H1 (cell line): ENCODE results near the gene LAMA3. TPM values are rescaled to one million over a fixed set of nuclear protein-coding genes. Genes with fewer than 3 reads are reported as not detected.

Source experiments
- CTCF ChIA-PET: fragments of 300-600 bp; sonication (Branson Sonifier 250); formaldehyde crosslinking; loops from one replicate; lab custom pipeline; 2021; ENCODE audit not compliant: partially characterized antibody; lab: Charles Lee
- POLR2A ChIA-PET: fragments of 300-600 bp; sonication (Branson Sonifier 250); formaldehyde crosslinking; loops from one replicate; lab custom pipeline; 2021; ENCODE audit warnings: inconsistent platforms; ENCODE audit not compliant: partially characterized antibody; lab: Charles Lee
- DNase-seq, 2 experiments: peaks; one replicate each; pipeline versions ENCODE4 v3.0.0 to v3.0.0-alpha.2; 2010 to 2022; ENCODE audit warnings: low spot score in 2 of 2, low read depth in 1 of 2, mixed read lengths in 1 of 2
- FAIRE-seq: peaks from 2 replicates; lab custom pipeline; 2011; peaks lifted over from hg19 to GRCh38; lab: Jason Lieb, UNC
- H2AFZ ChIP-seq: 2 replicates; pipeline ENCODE4 v1.8.1; 2012; ENCODE audit warnings: low read length, inconsistent platforms
- H2AK5ac ChIP-seq: 2 replicates; pipeline ENCODE4 v1.6.1; 2013; ENCODE audit warnings: low read depth, low read length
- H2BK120ac ChIP-seq: replicated peaks from 2 replicates; pipeline ENCODE3; 2013; ENCODE audit warnings: low read depth, low read length, inconsistent platforms
- H2BK12ac ChIP-seq: 2 replicates; pipeline ENCODE4 v1.6.1; 2013; ENCODE audit warnings: low read depth, low read length
- H2BK15ac ChIP-seq: 2 replicates; pipeline ENCODE4 v1.6.1; 2013; ENCODE audit warnings: low read length
- H2BK20ac ChIP-seq: 2 replicates; pipeline ENCODE4 v1.6.1; 2013; ENCODE audit warnings: low read length
- H2BK5ac ChIP-seq: 2 replicates; pipeline ENCODE4 v1.6.1; 2013; ENCODE audit warnings: low read depth, low read length
- H3K14ac ChIP-seq: 2 replicates; pipeline ENCODE4 v1.6.1; 2013; ENCODE audit warnings: inconsistent platforms; ENCODE audit not compliant: insufficient read length
- H3K18ac ChIP-seq: 2 replicates; pipeline ENCODE4 v1.6.1; 2013; ENCODE audit warnings: low read length; ENCODE audit errors: extremely low read depth
- H3K23ac ChIP-seq: 2 replicates; pipeline ENCODE4 v1.6.1; 2013; ENCODE audit warnings: inconsistent platforms; ENCODE audit not compliant: insufficient read length
- H3K23me2 ChIP-seq: 2 replicates; pipeline ENCODE4 v1.6.1; 2013; ENCODE audit warnings: low read depth, low read length
- H3K27ac ChIP-seq: 2 replicates; pipeline ENCODE4 v1.6.1; 2011; ENCODE audit warnings: low read depth, low read length, inconsistent platforms
- H3K27me3 ChIP-seq, 4 experiments: replicated peaks in 1 of 4; 1 replicate in 1 of 4; 2 replicates in 3 of 4; pipeline versions ENCODE4 v1.6.1 to v1.8.1; 2011 to 2013; ENCODE audit warnings: low read length in 3 of 4, mild to moderate bottlenecking in 3 of 4, inconsistent platforms in 2 of 4, mixed read lengths in 2 of 4, moderate library complexity in 1 of 4; ENCODE audit not compliant: control insufficient read depth in 3 of 4, insufficient read depth in 3 of 4; ENCODE audit errors: extremely low read depth in 1 of 4
- H3K36me3 ChIP-seq, 4 experiments: 2 replicates each; pipeline versions ENCODE4 v1.6.1 to v1.8.1; 2011 to 2013; ENCODE audit warnings: mild to moderate bottlenecking in 4 of 4, low read length in 3 of 4, moderate library complexity in 2 of 4, control low read depth in 1 of 4, inconsistent platforms in 1 of 4; ENCODE audit not compliant: insufficient read depth in 4 of 4, control insufficient read depth in 2 of 4
- H3K4ac ChIP-seq: replicated peaks from 2 replicates; pipeline ENCODE3; 2013; ENCODE audit warnings: low read length, low read depth, mixed read lengths, inconsistent platforms; ENCODE audit not compliant: insufficient read length
- H3K4me1 ChIP-seq, 4 experiments: replicated peaks in 1 of 4; 1 replicate in 1 of 4; 2 replicates in 3 of 4; pipeline versions ENCODE4 v1.6.1 to v1.8.1; 2011 to 2013; ENCODE audit warnings: low read length in 3 of 4, inconsistent platforms in 2 of 4, mixed read lengths in 1 of 4; ENCODE audit not compliant: insufficient read depth in 4 of 4, control insufficient read depth in 3 of 4
- H3K4me2 ChIP-seq, 2 experiments: 2 replicates each; pipeline versions ENCODE4 v1.6.1 to v1.8.1; 2011 to 2013; ENCODE audit warnings: low read depth in 2 of 2, low read length in 2 of 2, control low read depth in 1 of 2, inconsistent platforms in 1 of 2, mild to moderate bottlenecking in 1 of 2; ENCODE audit not compliant: insufficient read depth in 1 of 2
- H3K4me3 ChIP-seq, 4 experiments: fragments of 200-600, 300-600 bp in 1 of 4; sonication (generic), shearing (Covaris generic), sonication (Bioruptor Twin) in 1 of 4; 2 replicates each; pipeline versions ENCODE4 v1.5.1 to v1.8.1; 2011 to 2016; ENCODE audit warnings: low read length in 4 of 4, low read depth in 3 of 4, control low read depth in 2 of 4, inconsistent platforms in 2 of 4, mild to moderate bottlenecking in 2 of 4, mixed read lengths in 1 of 4, moderate library complexity in 1 of 4; ENCODE audit not compliant: insufficient read depth in 2 of 4; ENCODE audit errors: extremely low read depth in 1 of 4
- H3K56ac ChIP-seq: replicated peaks from 2 replicates; pipeline ENCODE3; 2013; ENCODE audit warnings: low read depth, mild to moderate bottlenecking, mixed read lengths, low read length, inconsistent platforms; ENCODE audit not compliant: insufficient read length
- H3K79me1 ChIP-seq: 2 replicates; pipeline ENCODE4 v1.6.1; 2013; ENCODE audit warnings: low read depth, low read length, control low read depth
- H3K79me2 ChIP-seq, 2 experiments: 2 replicates each; pipeline versions ENCODE4 v1.6.1 to v1.8.1; 2012 to 2013; ENCODE audit warnings: low read length in 2 of 2, mild to moderate bottlenecking in 2 of 2, inconsistent platforms in 1 of 2; ENCODE audit not compliant: insufficient read depth in 2 of 2, control insufficient read depth in 1 of 2
- H3K9ac ChIP-seq, 4 experiments: replicated peaks in 1 of 4; 1 replicate in 1 of 4; 2 replicates in 3 of 4; pipeline versions ENCODE4 v1.6.1 to v1.8.1; 2011 to 2013; ENCODE audit warnings: low read depth in 3 of 4, low read length in 3 of 4, control low read depth in 2 of 4, mild to moderate bottlenecking in 2 of 4, moderate library complexity in 2 of 4, inconsistent platforms in 1 of 4; ENCODE audit errors: extremely low read depth in 1 of 4
- H3K9me3 ChIP-seq, 2 experiments: 2 replicates each; pipeline versions ENCODE4 v1.6.1 to v1.8.1; 2012 to 2013; ENCODE audit warnings: mild to moderate bottlenecking in 2 of 2, moderate library complexity in 2 of 2, control low read depth in 1 of 2, inconsistent platforms in 1 of 2, low read depth in 1 of 2, low read length in 1 of 2, mixed read lengths in 1 of 2; ENCODE audit not compliant: insufficient read depth in 2 of 2
- H4K20me1 ChIP-seq, 2 experiments: replicated peaks in 1 of 2; 2 replicates each; pipeline versions ENCODE3 to v1.8.1; 2011 to 2013; ENCODE audit warnings: inconsistent platforms in 2 of 2, low read length in 2 of 2, mild to moderate bottlenecking in 1 of 2; ENCODE audit not compliant: insufficient read depth in 2 of 2, control insufficient read depth in 1 of 2
- H4K5ac ChIP-seq: 2 replicates; pipeline ENCODE4 v1.6.1; 2013; ENCODE audit warnings: low read length, low read depth, mixed read lengths, inconsistent platforms; ENCODE audit not compliant: insufficient read length
- H4K8ac ChIP-seq: 2 replicates; pipeline ENCODE4 v1.8.0; 2013; ENCODE audit warnings: mild to moderate bottlenecking, moderate library complexity, low read length, inconsistent platforms; ENCODE audit not compliant: insufficient read depth; ENCODE audit errors: extremely low read depth
- H4K91ac ChIP-seq: replicated peaks from 2 replicates; pipeline ENCODE3; 2013; ENCODE audit warnings: low read length, mixed read lengths, inconsistent platforms; ENCODE audit not compliant: insufficient read length
- BCL11A ChIP-seq, 2 experiments: IDR thresholded peaks; one replicate each; pipeline ENCODE4 v1.6.1; 2011; ENCODE audit warnings: low read depth in 2 of 2, low read length in 2 of 2, mild to moderate bottlenecking in 2 of 2
- CBX8 ChIP-seq: fragments of 300-800, 300-1000 bp; sonication (generic); IDR thresholded peaks from 2 replicates; pipeline ENCODE4 v1.7.1; 2016; ENCODE audit warnings: low read depth, low read length, borderline replicate concordance
- CTBP2 ChIP-seq: IDR thresholded peaks from 2 replicates; pipeline ENCODE4 v1.7.0; 2011; ENCODE audit warnings: borderline replicate concordance, mild to moderate bottlenecking, moderate library complexity, mixed read lengths, low read length; ENCODE audit not compliant: insufficient read depth, insufficient read length
- GABPA ChIP-seq: IDR thresholded peaks from 2 replicates; pipeline ENCODE4 v1.6.1; 2011; ENCODE audit warnings: mild to moderate bottlenecking, low read length, moderate library complexity, borderline replicate concordance; ENCODE audit not compliant: insufficient read depth
- RBBP5 ChIP-seq: IDR thresholded peaks from 2 replicates; pipeline ENCODE4 v1.7.1; 2012; ENCODE audit warnings: low read depth, mild to moderate bottlenecking, inconsistent platforms, low read length, moderate library complexity, borderline replicate concordance
- RFX5 ChIP-seq: IDR thresholded peaks from 2 replicates; pipeline ENCODE4 v1.6.1; 2011; ENCODE audit warnings: low read depth, low read length, improper control_type of control experiment, borderline replicate concordance
- SIRT6 ChIP-seq: IDR thresholded peaks from one replicate; pipeline ENCODE4 v1.7.1; 2012; ENCODE audit warnings: low read length, inconsistent platforms
- SP2 ChIP-seq: IDR thresholded peaks from 2 replicates; pipeline ENCODE4 v1.6.1; 2012; ENCODE audit warnings: mild to moderate bottlenecking, low read length, inconsistent platforms
- SP4 ChIP-seq: IDR thresholded peaks from 2 replicates; pipeline ENCODE4 v1.6.1; 2012; ENCODE audit warnings: low read length, inconsistent platforms
- USF2 ChIP-seq: IDR thresholded peaks from 2 replicates; pipeline ENCODE4 v1.6.1; 2011; ENCODE audit warnings: low read length, improper control_type of control experiment
- WGBS, 2 experiments: shearing (Covaris generic) in 1 of 2; methylation state at CpG; one replicate each; pipeline versions ENCODE4 v1.1.6 to v1.1.7; 2013 to 2015; ENCODE audit warnings: low lambda C conversion rate in 2 of 2, mixed read lengths in 2 of 2, inconsistent platforms in 1 of 2, low coverage in 1 of 2, missing lambda C conversion rate in 1 of 2; ENCODE audit not compliant: insufficient replicate concordance in 2 of 2, insufficient coverage in 1 of 2, insufficient read length in 1 of 2; ENCODE audit errors: extremely low coverage in 1 of 2, missing lambda C conversion rate in 1 of 2; 5-methylcytosine and 5-hydroxymethylcytosine counted together
- polyA plus RNA-seq, 7 experiments: library from polyadenylated mRNA; depleted of rRNA in 3 of 7; stranded (reverse) in 5 of 7; unstranded in 2 of 7; fragments of >200 nt in 5 of 7; fragments of 200-250 nt in 2 of 7; gene quantifications; 1 replicate in 5 of 7; 2 replicates in 1 of 7; 4 replicates in 1 of 7; pipeline versions ENCODE4 v1.2.1 to v1.2.3, GENCODE V29; 2011 to 2013; ENCODE audit warnings: missing spikeins in 2 of 7, mixed read lengths in 2 of 7
- total RNA-seq: library from RNA; stranded (reverse); fragmentation: NEBNext Ultra II Directional; extraction: Animal tissue kit (Norgen Biotek cat#: 25700); gene quantifications from 2 replicates; pipeline ENCODE4 v1.2.1, GENCODE V29; 2021
- TF ChIP-seq, protein P1 (sequence below), 3 experiments: IDR thresholded peaks; 1 replicate in 2 of 3; 2 replicates in 1 of 3; pipeline versions ENCODE4 v1.5.1 to v1.6.1; 2011; ENCODE audit warnings: low read length in 3 of 3, mild to moderate bottlenecking in 3 of 3, inconsistent platforms in 2 of 3, low read depth in 1 of 3, moderate library complexity in 1 of 3; ENCODE audit not compliant: insufficient read depth in 1 of 3; ENCODE audit errors: control extremely low read depth in 1 of 3

LAMA3 gene
- total and polyA plus RNA-seq, 2 of the 8 experiments (the other 6 are each of a cell fraction or from before 2014, with no cell fraction given), result 0.76 to 5.0 TPM

GRCh38 chr18:23977103-23977502 is 287.9 kb downstream of the LAMA3 start:
- Histone ChIP-seq H3K9me3 (no peaks in the 10 kb centered on the region), H3K18ac (no peak overlapping the region), H3K79me2 (no peaks in the 10 kb centered on the region), H3K4me1 (peaks cover 0 to under 1% (median 0%) of the 10 kb centered on the region in 4 experiments; a peak in 2 of 7 replicates), H3K23me2 (no peaks in the 10 kb centered on the region), H2BK20ac (no peak overlapping the region), H2AK5ac (no peak overlapping the region), H4K8ac (no peak overlapping the region), H2BK120ac (no peak overlapping the region), H3K27ac (no peak overlapping the region), H3K4ac (no peak overlapping the region), H3K4me2 (no peak overlapping the region), H4K20me1 (no peaks in the 10 kb centered on the region), H3K36me3 (no peaks in the 10 kb centered on the region), H3K14ac (no peak overlapping the region), H3K56ac (no peak overlapping the region), H3K27me3 (no peaks in the 10 kb centered on the region; a peak in 1 of 7 replicates), H3K9ac (no peak overlapping the region), H4K91ac (no peak overlapping the region), H3K23ac (no peak overlapping the region), H2BK12ac (no peak overlapping the region), H3K4me3 (no peak overlapping the region), H2BK5ac (no peak overlapping the region), H2BK15ac (no peak overlapping the region), H2AFZ (no peak overlapping the region), H3K79me1 (no peaks in the 10 kb centered on the region), H4K5ac (no peak overlapping the region)
- FAIRE-seq, result no peak
- DNase-seq, result no peak
- ChIA-PET POLR2A (no interaction called here), CTCF (interaction anchor here (1.1 to 1.7 kb wide), 2 partner anchors 34 to 46 kb away, joined by 3 to 6 read pairs; no protein-coding TSS in a partner anchor)
- WGBS, 2 experiments, result 95% methylated on average over 7 of the region's 7 CpGs; no CpG with 5 or more reads in 1 of the 2 experiments
- TF ChIP-seq GABPA (no peak), CBX8 (no peak), SIRT6 (no peak), CTBP2 (no peak), USF2 (no peak), SP4 (no peak), RFX5 (no peak), RBBP5 (no peak), SP2 (no peak), BCL11A (IDR thresholded peaks at IDR 0.05; ENCODE audit: low read depth in 2 of 2, low read length in 2 of 2) (no peak)
- TF ChIP-seq, protein P1, sequence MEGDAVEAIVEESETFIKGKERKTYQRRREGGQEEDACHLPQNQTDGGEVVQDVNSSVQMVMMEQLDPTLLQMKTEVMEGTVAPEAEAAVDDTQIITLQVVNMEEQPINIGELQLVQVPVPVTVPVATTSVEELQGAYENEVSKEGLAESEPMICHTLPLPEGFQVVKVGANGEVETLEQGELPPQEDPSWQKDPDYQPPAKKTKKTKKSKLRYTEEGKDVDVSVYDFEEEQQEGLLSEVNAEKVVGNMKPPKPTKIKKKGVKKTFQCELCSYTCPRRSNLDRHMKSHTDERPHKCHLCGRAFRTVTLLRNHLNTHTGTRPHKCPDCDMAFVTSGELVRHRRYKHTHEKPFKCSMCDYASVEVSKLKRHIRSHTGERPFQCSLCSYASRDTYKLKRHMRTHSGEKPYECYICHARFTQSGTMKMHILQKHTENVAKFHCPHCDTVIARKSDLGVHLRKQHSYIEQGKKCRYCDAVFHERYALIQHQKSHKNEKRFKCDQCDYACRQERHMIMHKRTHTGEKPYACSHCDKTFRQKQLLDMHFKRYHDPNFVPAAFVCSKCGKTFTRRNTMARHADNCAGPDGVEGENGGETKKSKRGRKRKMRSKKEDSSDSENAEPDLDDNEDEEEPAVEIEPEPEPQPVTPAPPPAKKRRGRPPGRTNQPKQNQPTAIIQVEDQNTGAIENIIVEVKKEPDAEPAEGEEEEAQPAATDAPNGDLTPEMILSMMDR (IDR thresholded peaks at IDR 0.05; ENCODE audit: control extremely low read depth in 1 of 3, insufficient read depth in 1 of 3, low read depth in 1 of 3, low read length in 3 of 3), result no peak
